ENCODE measurements around the gene ITIH6. TPM values are rescaled to one million over a fixed set of nuclear protein-coding genes. Genes with fewer than 3 reads are reported as not detected.

ITIH6 gene
- total RNA-seq, 2 donors from 2014 or later, result not detected

GRCh38 chrX:54811301-54811885 is 13.3 kb upstream of the ITIH6 start:
- DNase-seq (ENCODE audit: low spot score), result no peak
- no peak for TF ChIP-seq CTCF (IDR thresholded peaks at IDR 0.05)
- no peak for ATAC-seq (ENCODE audit: insufficient number of reproducible peaks, low FRiP score, low read depth)
- H3K36me3 ChIP-seq, result peaks cover 49% of the 10 kb centered on the region
- H3K4me3 ChIP-seq, result no peak overlapping the region
- no peak overlapping the region for H3K27ac ChIP-seq
- H3K9me3 ChIP-seq, result no peaks in the 10 kb centered on the region
- no peaks in the 10 kb centered on the region for H3K27me3 ChIP-seq (replicated peaks; ENCODE audit: insufficient read depth)
- peaks cover 4 to 23% of the 10 kb centered on the region in 2 donors for H3K4me1 ChIP-seq (ENCODE audit: control insufficient read depth in 1 of 2, low read depth in 2 of 2)

DNA sequence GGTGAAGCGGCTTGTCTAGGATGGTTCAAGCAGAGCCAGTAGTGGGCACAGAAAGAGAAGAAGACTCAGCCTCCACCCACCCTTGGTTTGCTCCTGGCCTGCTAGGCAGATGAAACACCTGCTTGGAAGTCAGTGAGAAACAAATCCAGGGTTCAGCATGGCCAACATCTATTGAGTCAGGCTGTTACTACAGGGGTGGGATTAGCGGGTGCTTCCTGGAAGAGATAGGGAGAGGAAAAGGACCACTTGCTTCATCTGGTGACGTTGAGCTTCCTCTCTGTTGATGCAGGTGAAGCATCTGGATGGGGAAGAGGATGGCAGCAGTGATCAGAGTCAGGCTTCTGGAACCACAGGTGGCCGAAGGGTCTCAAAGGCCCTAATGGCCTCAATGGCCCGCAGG is 12.5 kb upstream of the ITIH6 start:
- no peaks in the 10 kb centered on the region for H3K9me3 ChIP-seq
- no peak overlapping the region for H3K27ac ChIP-seq
- H3K4me1 ChIP-seq (ENCODE audit: control insufficient read depth in 1 of 2, low read depth in 2 of 2), result peaks cover 4 to 23% of the 10 kb centered on the region in 2 donors
- H3K36me3 ChIP-seq, result peaks cover 42% of the 10 kb centered on the region
- H3K27me3 ChIP-seq (replicated peaks; ENCODE audit: insufficient read depth), result no peaks in the 10 kb centered on the region
- no peak overlapping the region for H3K4me3 ChIP-seq
- TF ChIP-seq CTCF (IDR thresholded peaks at IDR 0.05), result no peak
- no peak for ATAC-seq (ENCODE audit: insufficient number of reproducible peaks, low FRiP score, low read depth)
- no peak for DNase-seq (ENCODE audit: low spot score)

GRCh38 chrX:54808605-54809483 is 10.8 kb upstream of the ITIH6 start:
- peak; percentile 93 for ATAC-seq (ENCODE audit: insufficient number of reproducible peaks, low FRiP score, low read depth)
- peak overlapping the region; percentile 87 for H3K4me3 ChIP-seq
- H3K27me3 ChIP-seq (replicated peaks; ENCODE audit: insufficient read depth), result no peaks in the 10 kb centered on the region
- peak; percentile 83 for DNase-seq (ENCODE audit: low spot score)
- no peak for TF ChIP-seq CTCF (IDR thresholded peaks at IDR 0.05)
- peaks cover 31% of the 10 kb centered on the region for H3K36me3 ChIP-seq
- H3K9me3 ChIP-seq, result no peaks in the 10 kb centered on the region
- H3K27ac ChIP-seq, result peak overlapping the region; percentile 79 to 82
- H3K4me1 ChIP-seq (ENCODE audit: control insufficient read depth in 1 of 2, low read depth in 2 of 2), result peaks cover 4 to 23% of the 10 kb centered on the region in 2 donors

DNA sequence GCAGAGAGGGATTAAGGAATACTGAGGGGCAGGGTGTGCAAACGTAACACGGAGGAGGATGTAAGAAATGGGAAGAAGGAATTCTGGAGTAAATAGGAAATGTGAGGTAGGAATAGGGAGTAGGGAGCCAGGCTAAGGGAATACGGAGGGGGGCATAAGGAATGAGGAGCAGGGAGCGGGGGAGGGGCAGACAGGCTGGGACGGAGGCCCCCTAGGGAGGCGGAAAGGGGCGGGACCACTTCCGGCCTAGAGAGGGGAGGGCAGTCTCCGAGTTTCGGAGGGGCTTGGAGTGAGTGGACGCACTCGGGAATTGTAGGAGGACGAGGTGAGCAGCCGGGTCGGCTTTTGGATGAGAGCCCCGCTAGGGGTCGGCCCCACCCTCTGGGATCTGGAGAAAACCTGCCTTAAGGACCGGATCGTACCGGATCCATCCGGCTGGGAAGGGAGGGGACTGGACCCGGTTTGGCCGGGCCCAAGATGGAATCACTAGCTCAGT is 10.1 kb upstream of the ITIH6 start:
- DNase-seq (ENCODE audit: low spot score), result no peak
- ATAC-seq (ENCODE audit: insufficient number of reproducible peaks, low FRiP score, low read depth), result peak; percentile 61
- Histone ChIP-seq H3K9me3 (no peaks in the 10 kb centered on the region), H3K4me1 (ENCODE audit: control insufficient read depth in 1 of 2, low read depth in 2 of 2) (peaks cover 4 to 23% of the 10 kb centered on the region in 2 donors), H3K27me3 (replicated peaks; ENCODE audit: insufficient read depth) (no peaks in the 10 kb centered on the region), H3K27ac (peak overlapping the region; percentile 79 to 82), H3K4me3 (peak overlapping the region; percentile 87), H3K36me3 (peaks cover 28% of the 10 kb centered on the region)
- TF ChIP-seq CTCF (IDR thresholded peaks at IDR 0.05), result no peak

DNA sequence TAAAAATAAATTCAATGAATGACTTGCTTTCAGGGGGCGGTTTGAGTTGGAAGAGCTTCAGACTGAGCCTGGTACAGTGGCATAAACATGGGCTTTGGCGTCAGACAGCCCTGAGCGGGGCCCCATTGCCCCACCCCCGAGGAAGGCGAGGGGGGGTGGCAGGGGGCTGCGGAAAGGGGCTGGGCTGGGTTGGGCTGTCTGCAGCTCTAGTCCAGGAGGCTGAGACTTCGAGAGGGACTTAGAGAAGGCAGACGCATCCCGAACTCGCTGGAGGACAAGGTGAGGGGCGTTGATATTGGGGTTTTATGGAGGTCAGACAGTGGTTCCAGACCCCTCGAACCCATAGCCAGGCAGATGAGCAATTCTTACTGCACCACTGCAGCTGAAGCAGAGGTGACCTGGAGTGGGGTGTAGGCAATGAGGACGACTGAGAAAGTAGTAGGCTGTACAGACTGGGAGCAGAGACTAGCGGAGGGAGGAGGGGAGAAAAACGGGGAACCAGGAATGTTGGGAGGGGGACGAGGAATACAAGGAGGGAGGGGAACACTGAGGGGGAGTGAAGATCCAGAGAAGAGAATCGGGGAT is 9.6 kb upstream of the ITIH6 start, which contains the start of gene MAGED2:
MAGED2 (plus strand) TSS at position 222 of the 585 bp plus-strand sequence. CDS start 1,587 bp downstream, outside the sequence.
- no peaks in the 10 kb centered on the region for H3K27me3 ChIP-seq (replicated peaks; ENCODE audit: insufficient read depth)
- TF ChIP-seq CTCF (IDR thresholded peaks at IDR 0.05), result no peak
- H3K36me3 ChIP-seq, result peaks cover 24% of the 10 kb centered on the region
- peaks cover 4 to 23% of the 10 kb centered on the region in 2 donors for H3K4me1 ChIP-seq (ENCODE audit: control insufficient read depth in 1 of 2, low read depth in 2 of 2)
- peak within 1 kb of the TSS; percentile 79 to 82 for H3K27ac ChIP-seq
- H3K4me3 ChIP-seq, result peak within 1 kb of the TSS; percentile 87
- no peaks in the 10 kb centered on the region for H3K9me3 ChIP-seq
- ATAC-seq (ENCODE audit: insufficient number of reproducible peaks, low FRiP score, low read depth) (peak; percentile 27), DNase-seq (ENCODE audit: low spot score) (no peak)
